Measurements from ENCODE around the gene TUBAL3.

TUBAL3 gene

GRCh38 chr10:5443429-5443828 is 38.8 kb upstream of the TUBAL3 start:
- TF ChIP-seq MYC (IDR thresholded peaks at IDR 0.05; ENCODE audit: low read depth, low read length): no peak
- H3K4me3 ChIP-seq (ENCODE audit: low read depth, low read length): no peak overlapping the region
- no peak for DNase-seq (ENCODE audit: low read depth)

- no peak for TF ChIP-seq CTCF (IDR thresholded peaks at IDR 0.05; ENCODE audit: low read depth, low read length)
- TF ChIP-seq MYC (IDR thresholded peaks at IDR 0.05; ENCODE audit: low read depth, low read length): no peak
- TF ChIP-seq POLR2A (IDR thresholded peaks at IDR 0.05; ENCODE audit: extremely low read depth, insufficient read length): no peak
- TF ChIP-seq MAX (IDR thresholded peaks at IDR 0.05; ENCODE audit: low read depth, low read length): no peak
- H3K4me3 ChIP-seq (ENCODE audit: low read depth, low read length): no peak overlapping the region
Observed at GRCh38 chr10:5442990-5443370, 38.4 kb upstream of the TUBAL3 start.

GRCh38 chr10:5442065-5442989 is 37.7 kb upstream of the TUBAL3 start:
- no peak overlapping the region for H3K4me3 ChIP-seq (ENCODE audit: low read depth, low read length)
- TF ChIP-seq MYC (IDR thresholded peaks at IDR 0.05; ENCODE audit: low read depth, low read length) (no peak), CTCF (IDR thresholded peaks at IDR 0.05; ENCODE audit: low read depth, low read length) (peak; percentile 28), MAX (IDR thresholded peaks at IDR 0.05; ENCODE audit: low read depth, low read length) (no peak), POLR2A (IDR thresholded peaks at IDR 0.05; ENCODE audit: extremely low read depth, insufficient read length) (no peak)
- DNase-seq (ENCODE audit: low read depth): peak; percentile 51

More at GRCh38 chr10:5442990-5443370, 38.4 kb upstream of the TUBAL3 start:
- no peak for DNase-seq (ENCODE audit: low read depth)

- DNase-seq (ENCODE audit: low read depth): no peak
- TF ChIP-seq CTCF (IDR thresholded peaks at IDR 0.05; ENCODE audit: low read depth, low read length): no peak
- no peak for TF ChIP-seq MYC (IDR thresholded peaks at IDR 0.05; ENCODE audit: low read depth, low read length)
- no peak for TF ChIP-seq POLR2A (IDR thresholded peaks at IDR 0.05; ENCODE audit: extremely low read depth, insufficient read length)
- TF ChIP-seq MAX (IDR thresholded peaks at IDR 0.05; ENCODE audit: low read depth, low read length): no peak
- H3K4me3 ChIP-seq (ENCODE audit: low read depth, low read length): no peak overlapping the region
Observed at GRCh38 chr10:5441106-5441505, 36.5 kb upstream of the TUBAL3 start.

GRCh38 chr10:5440206-5440605 is 35.6 kb upstream of the TUBAL3 start:
- TF ChIP-seq POLR2A (IDR thresholded peaks at IDR 0.05; ENCODE audit: extremely low read depth, insufficient read length): no peak
- no peak for TF ChIP-seq CTCF (IDR thresholded peaks at IDR 0.05; ENCODE audit: low read depth, low read length)
- TF ChIP-seq MAX (IDR thresholded peaks at IDR 0.05; ENCODE audit: low read depth, low read length): no peak
- no peak for TF ChIP-seq MYC (IDR thresholded peaks at IDR 0.05; ENCODE audit: low read depth, low read length)
- DNase-seq (ENCODE audit: low read depth): peak; percentile 48
- H3K4me3 ChIP-seq (ENCODE audit: low read depth, low read length): no peak overlapping the region

- TF ChIP-seq MYC (IDR thresholded peaks at IDR 0.05; ENCODE audit: low read depth, low read length): no peak
- no peak for TF ChIP-seq POLR2A (IDR thresholded peaks at IDR 0.05; ENCODE audit: extremely low read depth, insufficient read length)
- no peak for TF ChIP-seq MAX (IDR thresholded peaks at IDR 0.05; ENCODE audit: low read depth, low read length)
- TF ChIP-seq CTCF (IDR thresholded peaks at IDR 0.05; ENCODE audit: low read depth, low read length): no peak
- no peak for DNase-seq (ENCODE audit: low read depth)
- no peak overlapping the region for H3K4me3 ChIP-seq (ENCODE audit: low read depth, low read length)
Observed at GRCh38 chr10:5435328-5435727, 30.7 kb upstream of the TUBAL3 start.

All from NB4 (cell line).